ENCODE results near the gene MPPE1.
"Not testable (repeated sequence)": the region's sequence is repeated elsewhere in the genome, so short reads cannot be mapped to it uniquely, and the experiment has no call there.

The MPPE1 gene

GRCh38 chr18:11923450-11923849 is 15.3 kb upstream of the MPPE1 start:
- DNase-seq, result no peak

DNA sequence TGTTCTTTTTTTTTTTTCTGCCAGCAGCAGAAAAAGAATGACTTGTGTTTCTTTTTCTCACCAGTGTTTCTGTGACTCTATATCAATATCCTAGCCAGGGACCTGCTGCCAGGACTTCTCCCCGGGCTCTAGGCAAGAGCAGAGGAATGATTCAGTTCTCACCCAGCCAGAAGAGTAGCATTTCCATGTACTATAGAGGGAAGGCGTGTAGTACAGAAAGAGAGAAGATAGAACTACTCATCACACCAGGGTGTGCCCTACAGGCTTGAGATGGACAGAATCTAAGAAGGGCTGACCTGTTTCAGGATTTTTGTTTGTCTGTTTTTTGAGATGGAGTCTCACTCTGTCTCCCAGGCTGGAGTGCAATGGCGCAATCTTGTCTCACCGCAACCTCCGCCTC is 11.4 kb upstream of the MPPE1 start:
- DNase-seq, result not testable (repeated sequence)

GRCh38 chr18:11916880-11917279 is 8.8 kb upstream of the MPPE1 start:
- DNase-seq, result not testable (repeated sequence)

GRCh38 chr18:11909591-11910026 is 1.5 kb upstream of the MPPE1 start:
- no peak for DNase-seq

- DNase-seq, result no peak
Measured at GRCh38 chr18:11909061-11909455, 941 bp upstream of the MPPE1 start.

DNA sequence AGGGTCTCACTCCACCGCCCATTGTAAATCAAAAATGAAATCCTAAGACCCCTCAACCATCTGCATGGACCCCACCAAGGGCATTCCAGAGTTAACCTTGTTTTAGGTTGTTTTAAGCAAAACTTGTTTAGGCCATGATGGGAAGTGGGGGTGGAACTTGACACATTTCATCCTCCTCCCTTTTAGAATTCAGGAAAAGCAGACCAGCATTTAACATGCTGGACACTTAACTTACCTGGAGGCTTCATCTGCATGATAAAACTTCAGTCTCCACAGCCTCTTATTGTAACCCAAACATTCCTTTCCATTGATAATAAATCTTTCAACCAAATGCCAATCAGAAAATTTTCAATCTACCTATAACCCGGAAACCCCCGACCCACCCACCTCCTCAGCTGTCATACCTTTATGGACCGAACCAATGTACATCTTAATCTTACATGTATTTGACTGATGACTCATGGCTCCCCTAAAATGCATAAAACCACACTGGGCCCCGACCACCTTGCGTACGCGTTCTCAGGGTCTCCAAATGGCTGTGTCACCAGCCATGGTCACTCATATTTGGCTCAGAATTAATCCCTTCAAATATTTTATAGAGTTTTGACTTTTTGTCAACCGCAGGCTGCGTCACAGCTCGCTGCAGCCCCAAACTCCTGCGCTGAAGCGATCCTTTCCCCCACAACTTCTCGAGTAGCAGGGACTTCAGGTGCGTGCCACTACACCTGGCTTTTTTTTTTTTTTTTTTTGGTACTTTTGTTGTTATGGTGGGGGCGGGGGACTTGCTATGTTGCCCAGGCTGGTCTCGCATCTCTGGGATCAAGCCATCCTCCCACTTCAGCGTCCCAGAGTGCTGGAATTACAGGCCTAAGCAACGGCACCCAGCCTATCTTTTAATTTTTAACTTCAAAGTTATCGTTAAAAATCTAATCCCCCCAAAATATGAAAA is 917 bp downstream of the MPPE1 start:
- no peak for DNase-seq

GRCh38 chr18:11906176-11906575 is 1.9 kb downstream of the MPPE1 start:
- DNase-seq, result no peak

- DNase-seq, result no peak
Measured at GRCh38 chr18:11905613-11906012, 2.5 kb downstream of the MPPE1 start.

GRCh38 chr18:11902522-11903292 is 5.4 kb downstream of the MPPE1 start:
- no peak for DNase-seq

DNA sequence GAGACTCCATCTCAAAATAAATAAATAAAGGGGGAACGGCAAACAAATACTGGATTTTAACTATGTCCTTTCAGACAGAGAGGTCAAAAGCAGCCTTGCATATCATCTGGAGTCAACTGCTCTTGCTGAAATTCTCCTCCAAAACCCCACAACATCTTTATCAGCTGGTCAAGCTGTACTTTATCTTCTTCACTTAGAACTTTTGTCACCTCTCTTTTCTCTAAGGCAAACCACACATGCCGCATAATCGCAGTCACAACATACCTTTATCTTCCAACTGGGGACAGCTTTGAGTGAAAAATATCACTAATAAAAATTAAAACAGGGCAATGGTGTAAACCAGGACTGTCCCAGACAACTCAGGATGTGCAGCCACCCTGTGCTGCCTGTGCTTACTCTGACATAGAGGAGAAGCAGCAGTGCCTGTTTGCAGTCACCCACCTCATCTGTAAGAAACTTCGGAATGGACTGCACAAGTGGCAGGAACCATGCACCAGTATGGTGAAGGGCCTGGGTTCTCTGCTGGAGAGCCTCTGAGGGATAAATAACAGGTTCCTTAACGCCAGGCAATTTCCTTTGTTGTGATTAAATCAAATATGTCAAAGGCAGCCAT is 6.2 kb downstream of the MPPE1 start:
- no peak for DNase-seq

DNA sequence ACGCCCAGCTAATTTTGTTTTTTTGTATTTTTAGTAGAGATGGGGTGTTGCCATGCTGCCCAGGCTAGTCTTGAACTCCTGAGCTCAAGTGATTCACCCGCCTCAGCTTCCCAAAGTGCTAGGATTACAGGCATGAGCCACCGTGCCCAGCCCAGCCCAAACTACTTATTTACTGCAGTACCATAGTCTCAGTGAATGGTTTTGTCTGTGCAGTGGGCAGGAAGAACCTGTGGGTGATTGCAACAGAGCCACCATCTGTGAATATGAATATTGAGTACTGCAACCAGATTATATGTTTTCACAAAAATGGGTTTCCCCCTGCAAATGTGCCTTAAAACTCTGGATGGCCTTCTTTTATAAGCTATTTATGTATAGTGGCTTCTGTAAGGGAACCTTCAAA is 9.1 kb downstream of the MPPE1 start:
- no peak for DNase-seq

DNA sequence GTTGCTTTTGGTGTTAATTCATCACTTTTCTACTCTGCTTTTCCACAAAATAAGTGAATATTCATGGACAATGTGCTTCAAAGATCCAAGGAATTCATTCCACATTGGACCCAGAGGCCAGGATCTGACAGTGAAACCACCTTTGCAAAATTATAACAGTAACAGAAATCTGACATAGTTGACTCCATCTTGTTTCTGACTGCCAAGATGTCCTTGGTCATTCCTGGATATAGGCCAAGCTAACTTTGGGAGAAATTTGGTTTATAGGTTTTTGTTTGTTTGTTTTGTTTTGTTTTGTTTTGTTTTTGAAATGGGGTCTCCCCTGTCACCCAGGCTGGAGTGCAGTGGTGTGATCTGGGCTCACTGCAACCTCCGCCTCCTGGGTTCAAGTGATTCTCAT is 10.3 kb downstream of the MPPE1 start:
- DNase-seq, result no peak

DNA sequence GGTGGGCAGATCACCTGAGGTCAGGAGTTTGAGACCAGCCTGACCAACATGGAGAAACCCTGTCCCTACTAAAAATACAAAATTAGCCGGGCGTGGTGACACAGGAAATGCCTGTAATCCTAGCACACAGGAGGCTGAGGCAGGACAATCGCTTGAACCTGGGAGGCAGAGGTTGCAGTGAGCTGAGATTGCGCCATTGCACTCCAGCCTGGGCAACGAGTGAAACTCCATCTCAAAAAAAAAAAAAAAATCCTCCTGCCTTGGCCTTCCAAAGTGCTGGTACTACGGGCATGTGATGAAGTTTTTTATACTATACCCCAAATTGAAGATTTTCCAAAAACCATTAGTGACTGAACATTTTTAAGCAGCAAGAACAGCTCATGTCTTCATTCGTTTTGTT is 15.7 kb downstream of the MPPE1 start:
- not testable (repeated sequence) for DNase-seq

- no peak for DNase-seq
Measured at GRCh38 chr18:11891737-11892136, 16.4 kb downstream of the MPPE1 start.

DNA sequence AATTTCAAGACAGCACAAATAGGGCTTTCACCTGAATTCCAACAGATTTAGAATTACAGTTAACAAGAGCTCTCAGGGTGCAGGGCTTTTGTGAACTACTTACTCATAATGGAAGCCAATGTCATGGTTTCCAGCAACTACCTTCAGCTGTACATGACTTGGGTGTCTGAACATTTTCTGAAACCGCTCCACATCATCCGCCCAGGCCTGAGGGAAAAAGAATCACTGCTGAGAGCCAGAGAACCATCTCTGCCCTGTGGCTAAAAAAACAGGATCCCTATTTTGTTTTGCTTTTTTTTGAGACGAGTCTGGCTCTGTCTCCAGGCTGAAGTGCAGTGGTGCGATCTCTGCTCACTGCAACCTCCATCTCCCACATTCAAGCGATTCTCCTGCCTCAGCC is 18.8 kb downstream of the MPPE1 start:
- DNase-seq, result no peak

- DNase-seq, result no peak
Measured at GRCh38 chr18:11888726-11889125, 19.4 kb downstream of the MPPE1 start.

DNA sequence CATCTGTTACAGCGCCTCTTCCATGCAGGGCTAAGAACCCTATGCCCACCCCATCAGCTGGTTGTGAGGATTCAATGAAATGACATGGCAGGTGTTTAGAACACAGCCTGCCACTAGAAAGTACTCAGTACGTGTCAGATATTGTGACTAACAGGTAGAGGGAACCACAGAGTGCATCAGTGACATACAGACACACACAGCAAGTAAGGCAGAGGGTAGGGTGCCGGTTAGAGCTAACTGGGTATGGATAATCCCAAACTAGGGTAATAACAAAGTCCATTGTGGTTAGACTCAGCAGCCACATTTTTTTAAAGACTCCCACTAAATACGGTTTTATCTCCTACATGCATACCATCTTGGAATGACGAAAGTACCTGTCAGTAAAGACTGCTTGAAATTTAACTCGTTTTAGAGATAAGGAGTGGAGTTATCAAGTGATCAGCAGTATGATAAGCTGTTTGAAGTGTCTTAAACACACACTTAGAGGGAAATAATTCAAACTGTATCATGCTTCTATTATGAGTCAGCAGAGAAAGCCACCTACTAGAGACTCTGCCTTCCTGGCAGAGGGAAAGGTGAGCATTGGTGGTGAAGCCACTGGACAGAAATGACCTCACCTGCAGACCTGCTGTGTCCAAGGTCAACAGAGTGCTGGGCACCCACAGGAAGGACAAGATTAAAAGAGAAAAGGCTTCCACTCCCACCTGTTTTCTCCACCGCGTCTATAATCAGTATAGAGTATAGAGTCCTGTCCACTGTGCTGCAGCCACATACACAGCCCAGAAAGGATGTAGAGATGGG is 20.6 kb downstream of the MPPE1 start:
- DNase-seq, result no peak

DNA sequence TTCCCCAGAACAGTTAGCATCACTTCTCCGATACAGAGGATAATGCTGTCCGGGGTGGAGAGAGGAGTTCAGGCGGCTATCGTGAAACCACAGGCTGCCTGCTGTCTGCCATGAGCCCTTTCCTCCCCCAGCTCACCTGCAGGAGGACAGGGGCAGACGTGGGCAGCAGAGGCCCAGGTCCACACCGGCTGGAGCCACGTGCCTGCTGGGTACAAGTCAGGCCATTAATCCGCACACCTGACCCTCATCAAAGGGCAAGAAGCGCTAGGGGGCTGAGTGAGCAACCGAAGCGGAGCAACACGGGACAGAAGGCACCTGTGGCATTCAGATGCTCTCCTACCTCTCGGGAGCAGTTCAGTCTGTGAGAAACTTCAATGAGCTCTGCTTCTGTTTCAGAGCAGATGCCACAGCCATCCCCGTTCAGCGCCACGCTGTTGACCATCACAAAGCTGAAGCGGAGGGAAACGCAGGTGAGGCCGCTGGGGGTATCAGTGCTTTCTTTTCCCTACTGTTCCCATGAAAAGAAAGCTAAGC is 21.5 kb downstream of the MPPE1 start:
- no peak for DNase-seq

DNA sequence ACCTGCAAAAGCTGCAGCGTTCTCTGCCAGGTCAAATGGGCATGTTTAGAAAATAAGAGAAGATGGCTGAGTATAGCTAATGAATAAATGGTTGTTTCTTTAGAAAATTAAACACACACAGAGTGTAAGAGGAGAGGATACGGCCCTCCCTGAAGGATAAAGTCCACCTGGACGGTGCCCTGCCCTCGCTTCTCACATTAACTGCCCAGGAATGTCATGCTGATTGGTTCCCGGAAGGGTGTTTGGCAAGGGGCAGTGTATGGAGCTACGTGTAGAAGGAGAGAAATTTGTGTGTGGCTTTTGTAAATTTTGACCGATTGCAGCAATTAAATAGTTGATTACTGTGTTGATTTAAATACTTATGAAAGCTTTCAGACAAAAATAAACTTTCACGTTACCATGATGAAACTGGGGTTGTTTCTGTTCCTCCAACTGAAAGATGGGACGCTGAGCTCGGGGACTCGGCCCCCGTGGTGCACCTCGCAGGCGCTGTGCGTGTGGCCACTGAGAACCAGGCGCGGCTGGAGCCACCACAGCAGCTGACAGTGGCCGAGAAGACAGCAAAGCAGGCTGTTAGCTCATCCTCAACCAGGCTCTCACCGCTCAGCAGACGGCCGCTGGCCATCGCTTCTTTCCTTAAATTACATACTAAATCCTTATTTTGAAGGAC is 22.7 kb downstream of the MPPE1 start:
- DNase-seq, result no peak

- DNase-seq, result no peak
Measured at GRCh38 chr18:11884396-11885030, 23.6 kb downstream of the MPPE1 start.

- DNase-seq, result no peak
Measured at GRCh38 chr18:11883153-11883552, 25.0 kb downstream of the MPPE1 start.
